ENCODE results near the gene KLHDC4. TPM values are rescaled to one million over a fixed set of nuclear protein-coding genes. Genes with fewer than 3 reads are reported as not detected.
"Not testable (repeated sequence)": the region's sequence is repeated elsewhere in the genome, so short reads cannot be mapped to it uniquely, and the experiment has no call there.

The KLHDC4 gene
- total RNA-seq, 1 donor from 2014 or later: 38.8 TPM

GRCh38 chr16:87784812-87785211 lies 19.0 kb upstream of the KLHDC4 start:
- intact Hi-C loops (cut with DNase I): no loop called here
- no peak for DNase-seq
- Histone ChIP-seq H3K27me3 (no peaks in the 10 kb centered on the region), H3K36me3 (no peaks in the 10 kb centered on the region), H3K9me3 (no peaks in the 10 kb centered on the region), H3K27ac (no peak overlapping the region), H3K4me1 (peaks cover 5% of the 10 kb centered on the region), H3K4me3 (no peak overlapping the region)
- TF ChIP-seq CTCF (IDR thresholded peaks at IDR 0.05): no peak
- ATAC-seq: peak; percentile 68

GRCh38 chr16:87782033-87782432 lies 16.2 kb upstream of the KLHDC4 start:
- no peak for ATAC-seq
- no peaks in the 10 kb centered on the region for H3K36me3 ChIP-seq
- intact Hi-C loops (cut with DNase I): no loop called here
- H3K9me3 ChIP-seq: no peaks in the 10 kb centered on the region
- DNase-seq: no peak
- H3K27me3 ChIP-seq: no peaks in the 10 kb centered on the region
- TF ChIP-seq CTCF (IDR thresholded peaks at IDR 0.05): no peak
- H3K4me3 ChIP-seq: no peak overlapping the region
- no peak overlapping the region for H3K27ac ChIP-seq
- H3K4me1 ChIP-seq: peaks cover 22% of the 10 kb centered on the region

- no peak overlapping the region for H3K27ac ChIP-seq
- DNase-seq: peak; percentile 83
- peak; percentile 70 for ATAC-seq
- intact Hi-C loops (cut with DNase I): no loop called here
- no peaks in the 10 kb centered on the region for H3K9me3 ChIP-seq
- no peaks in the 10 kb centered on the region for H3K36me3 ChIP-seq
- H3K4me1 ChIP-seq: peaks cover 22% of the 10 kb centered on the region
- no peak for TF ChIP-seq CTCF (IDR thresholded peaks at IDR 0.05)
- no peaks in the 10 kb centered on the region for H3K27me3 ChIP-seq
- H3K4me3 ChIP-seq: no peak overlapping the region
These were observed 14.7 kb upstream of the KLHDC4 start for GRCh38 chr16:87780385-87780989.

GRCh38 chr16:87778830-87779579 lies 13.2 kb upstream of the KLHDC4 start:
- H3K9me3 ChIP-seq: no peaks in the 10 kb centered on the region
- no peaks in the 10 kb centered on the region for H3K27me3 ChIP-seq
- ATAC-seq: peak; percentile 96
- peaks cover 22% of the 10 kb centered on the region for H3K4me1 ChIP-seq
- H3K27ac ChIP-seq: peak overlapping the region; percentile 47
- H3K36me3 ChIP-seq: no peaks in the 10 kb centered on the region
- peak; percentile 98 for TF ChIP-seq CTCF (IDR thresholded peaks at IDR 0.05)
- H3K4me3 ChIP-seq: no peak overlapping the region
- DNase-seq: peak; percentile 96
- intact Hi-C loops (cut with DNase I): loop anchor here (5.0 kb wide), 1 partner anchor 93 kb away; no protein-coding TSS in a partner anchor

- intact Hi-C loops (cut with DNase I): loop anchor here (5.0 kb wide), 1 partner anchor 94 kb away; no protein-coding TSS in a partner anchor
- no peak overlapping the region for H3K27ac ChIP-seq
- DNase-seq (no peak), ATAC-seq (no peak)
- no peaks in the 10 kb centered on the region for H3K27me3 ChIP-seq
- H3K4me1 ChIP-seq: peaks cover 22% of the 10 kb centered on the region
- H3K9me3 ChIP-seq: no peaks in the 10 kb centered on the region
- H3K4me3 ChIP-seq: no peak overlapping the region
- H3K36me3 ChIP-seq: no peaks in the 10 kb centered on the region
- no peak for TF ChIP-seq CTCF (IDR thresholded peaks at IDR 0.05)
These were observed 12.7 kb upstream of the KLHDC4 start for GRCh38 chr16:87778476-87778829.

GRCh38 chr16:87773836-87774235 lies 8.1 kb upstream of the KLHDC4 start:
- H3K27me3 ChIP-seq; H3K27ac ChIP-seq; ATAC-seq; DNase-seq; H3K36me3 ChIP-seq; H3K4me3 ChIP-seq; intact Hi-C loops (cut with DNase I); H3K4me1 ChIP-seq; H3K9me3 ChIP-seq: not testable (repeated sequence)

GRCh38 chr16:87767456-87767855 lies 1.7 kb upstream of the KLHDC4 start:
- H3K4me3 ChIP-seq; ATAC-seq; H3K27me3 ChIP-seq; DNase-seq; intact Hi-C loops (cut with DNase I); H3K27ac ChIP-seq; H3K9me3 ChIP-seq; H3K36me3 ChIP-seq: not testable (repeated sequence)
- H3K4me1 ChIP-seq: peaks cover 16% of the 10 kb centered on the region
